CD4-positive, alpha-beta T cell treated with Interleukin-10 for 1 hour (primary cell): Measurements from ENCODE around the gene PCARE.
"Not testable (repeated sequence)": the region's sequence is repeated elsewhere in the genome, so short reads cannot be mapped to it uniquely, and the experiment has no call there.

ENCODE experiments used
- DNase-seq: peaks from one replicate; pipeline ENCODE4 v3.0.0-alpha.2; 2020

Gene PCARE

GRCh38 chr2:29090311-29090710 lies 16.0 kb upstream of the PCARE start:
- not testable (repeated sequence) for DNase-seq

- DNase-seq = no peak
Measured at GRCh38 chr2:29084554-29084953, 10.2 kb upstream of the PCARE start.

GRCh38 chr2:29082804-29083495 lies 8.6 kb upstream of the PCARE start:
- no peak for DNase-seq

GRCh38 chr2:29080886-29081743 lies 6.8 kb upstream of the PCARE start:
- no peak for DNase-seq

- no peak for DNase-seq
Measured at GRCh38 chr2:29079887-29080286, 5.6 kb upstream of the PCARE start.

GRCh38 chr2:29075894-29076705 lies 1.8 kb upstream of the PCARE start:
- DNase-seq = no peak

GRCh38 chr2:29073933-29074332 lies 390 bp downstream of the PCARE start:
- no peak for DNase-seq

- DNase-seq = no peak
Measured at GRCh38 chr2:29072971-29073725, 1.2 kb downstream of the PCARE start.

GRCh38 chr2:29072251-29072650 lies 2.1 kb downstream of the PCARE start:
- no peak for DNase-seq

- DNase-seq = no peak
Measured at GRCh38 chr2:29071032-29071975, 3.0 kb downstream of the PCARE start.

- DNase-seq = no peak
Measured at GRCh38 chr2:29070526-29070925, 3.8 kb downstream of the PCARE start.

- DNase-seq = no peak
Measured at GRCh38 chr2:29068513-29068912, 5.8 kb downstream of the PCARE start.

- DNase-seq = no peak
Measured at GRCh38 chr2:29066997-29067605, 7.2 kb downstream of the PCARE start.

- no peak for DNase-seq
Measured at GRCh38 chr2:29066271-29066860, 8.0 kb downstream of the PCARE start.

- DNase-seq = no peak
Measured at GRCh38 chr2:29065068-29065811, 9.1 kb downstream of the PCARE start.

GRCh38 chr2:29064746-29065067 lies 9.6 kb downstream of the PCARE start:
- DNase-seq = no peak

- no peak for DNase-seq
Measured at GRCh38 chr2:29064346-29064715, 10.0 kb downstream of the PCARE start.

GRCh38 chr2:29063646-29064345 lies 10.5 kb downstream of the PCARE start:
- no peak for DNase-seq

GRCh38 chr2:29063056-29063455 lies 11.3 kb downstream of the PCARE start:
- no peak for DNase-seq
